Naive thymus-derived CD4-positive, alpha-beta T cell (primary cell): Measurements from ENCODE around the gene ERO1A. TPM values are rescaled to one million over a fixed set of nuclear protein-coding genes. Genes with fewer than 3 reads are reported as not detected.

Experiments
- ATAC-seq: fragments of 150-1000 bp; cut with Tn5 transposase; 2 replicates; pipeline ENCODE4 v1.10.0; 2021; ENCODE audit warnings: mild to moderate bottlenecking, moderate library complexity
- CTCF ChIA-PET: fragments of 350-600 bp; sonication (Branson Sonifier 250); formaldehyde crosslinking; loops from one replicate; lab custom pipeline; 2021; ENCODE audit warnings: antibody characterized with exemption; lab: Charles Lee
- POLR2A ChIA-PET: fragments of 350-600 bp; sonication (Branson Sonifier 250); formaldehyde crosslinking; loops from one replicate; lab custom pipeline; 2021; ENCODE audit warnings: antibody characterized with exemption, inconsistent platforms; lab: Charles Lee
- DNase-seq, 9 donors: peaks; one replicate each; pipeline versions ENCODE4 v3.0.0 to v3.0.0-alpha.2; 2020 to 2022; ENCODE audit warnings: mixed read lengths in 1 of 9
- H3K27ac ChIP-seq: one replicate; pipeline ENCODE4 v1.7.0; 2013; ENCODE audit warnings: mild to moderate bottlenecking, low read depth, low read length, moderate library complexity
- H3K27me3 ChIP-seq, 2 donors: one replicate each; pipeline ENCODE4 v1.7.0; 2013; ENCODE audit warnings: low read length in 2 of 2, mild to moderate bottlenecking in 2 of 2, moderate library complexity in 2 of 2; ENCODE audit not compliant: control insufficient read depth in 2 of 2, insufficient read depth in 2 of 2
- H3K36me3 ChIP-seq, 3 experiments: 1 replicate in 2 of 3; 2 replicates in 1 of 3; pipeline ENCODE4 v1.7.0; 2013; ENCODE audit warnings: low read length in 3 of 3, mild to moderate bottlenecking in 3 of 3, moderate library complexity in 1 of 3; ENCODE audit not compliant: insufficient read depth in 3 of 3, control insufficient read depth in 2 of 3
- H3K4me1 ChIP-seq, 2 donors: one replicate each; pipeline ENCODE4 v1.7.0; 2013; ENCODE audit warnings: low read length in 2 of 2, mild to moderate bottlenecking in 2 of 2, moderate library complexity in 1 of 2; ENCODE audit not compliant: control insufficient read depth in 2 of 2, insufficient read depth in 2 of 2
- H3K4me3 ChIP-seq: 2 replicates; pipeline ENCODE4 v1.7.0; 2013; ENCODE audit warnings: mild to moderate bottlenecking, low read length
- H3K9me3 ChIP-seq, 3 experiments: 1 replicate in 2 of 3; 2 replicates in 1 of 3; pipeline ENCODE4 v1.7.0; 2013; ENCODE audit warnings: low read length in 3 of 3; ENCODE audit not compliant: control insufficient read depth in 2 of 3
- H3K27ac Mint-ChIP-seq, 9 donors: one replicate each; pipeline ENCODE4 v1.8.0; 2020 to 2022; ENCODE audit warnings: mixed read lengths in 9 of 9, mild to moderate bottlenecking in 8 of 9, moderate library complexity in 5 of 9, inconsistent platforms in 2 of 9
- H3K27me3 Mint-ChIP-seq, 5 donors: one replicate each; pipeline ENCODE4 v1.8.0; 2021 to 2022; ENCODE audit warnings: mixed read lengths in 5 of 5, mild to moderate bottlenecking in 1 of 5
- H3K36me3 Mint-ChIP-seq, 5 donors: one replicate each; pipeline ENCODE4 v1.8.0; 2020 to 2022; ENCODE audit warnings: mixed read lengths in 5 of 5, mild to moderate bottlenecking in 3 of 5, inconsistent platforms in 1 of 5
- H3K4me1 Mint-ChIP-seq, 7 donors: one replicate each; pipeline ENCODE4 v1.8.0; 2020 to 2022; ENCODE audit warnings: mixed read lengths in 7 of 7, mild to moderate bottlenecking in 3 of 7, inconsistent platforms in 1 of 7
- H3K4me3 Mint-ChIP-seq, 10 donors: one replicate each; pipeline ENCODE4 v1.8.0; 2020 to 2022; ENCODE audit warnings: mild to moderate bottlenecking in 10 of 10, mixed read lengths in 10 of 10, moderate library complexity in 6 of 10, inconsistent platforms in 2 of 10
- H3K9me3 Mint-ChIP-seq, 11 donors: one replicate each; pipeline ENCODE4 v1.8.0; 2020 to 2022; ENCODE audit warnings: mixed read lengths in 11 of 11, mild to moderate bottlenecking in 4 of 11, inconsistent platforms in 1 of 11, moderate library complexity in 1 of 11
- intact Hi-C, 2 donors: fragments of 100-400 bp; cut with micrococcal nuclease; formaldehyde crosslinking; loops; one replicate each; pipeline ENCODE4 v1.15.1; 2023
- polyA plus RNA-seq, 2 donors: library from polyadenylated mRNA; unstranded; fragments of 300-500 nt; fragmentation: Illumina TruSeq; gene quantifications; one replicate each; pipeline ENCODE4 v1.2.3, GENCODE V29; 2021
- total RNA-seq, 6 experiments: library from RNA in 5 of 6; stranded (reverse) in 5 of 6; gene quantifications; 1 replicate in 5 of 6; 2 replicates in 1 of 6; pipeline ENCODE4 v1.2.3 and lab custom pipeline; 2021 to 2026

Gene ERO1A
- total and polyA plus RNA-seq, 7 experiments from 2014 or later, result 32.1 to 201 (median 66.0) TPM

DNA sequence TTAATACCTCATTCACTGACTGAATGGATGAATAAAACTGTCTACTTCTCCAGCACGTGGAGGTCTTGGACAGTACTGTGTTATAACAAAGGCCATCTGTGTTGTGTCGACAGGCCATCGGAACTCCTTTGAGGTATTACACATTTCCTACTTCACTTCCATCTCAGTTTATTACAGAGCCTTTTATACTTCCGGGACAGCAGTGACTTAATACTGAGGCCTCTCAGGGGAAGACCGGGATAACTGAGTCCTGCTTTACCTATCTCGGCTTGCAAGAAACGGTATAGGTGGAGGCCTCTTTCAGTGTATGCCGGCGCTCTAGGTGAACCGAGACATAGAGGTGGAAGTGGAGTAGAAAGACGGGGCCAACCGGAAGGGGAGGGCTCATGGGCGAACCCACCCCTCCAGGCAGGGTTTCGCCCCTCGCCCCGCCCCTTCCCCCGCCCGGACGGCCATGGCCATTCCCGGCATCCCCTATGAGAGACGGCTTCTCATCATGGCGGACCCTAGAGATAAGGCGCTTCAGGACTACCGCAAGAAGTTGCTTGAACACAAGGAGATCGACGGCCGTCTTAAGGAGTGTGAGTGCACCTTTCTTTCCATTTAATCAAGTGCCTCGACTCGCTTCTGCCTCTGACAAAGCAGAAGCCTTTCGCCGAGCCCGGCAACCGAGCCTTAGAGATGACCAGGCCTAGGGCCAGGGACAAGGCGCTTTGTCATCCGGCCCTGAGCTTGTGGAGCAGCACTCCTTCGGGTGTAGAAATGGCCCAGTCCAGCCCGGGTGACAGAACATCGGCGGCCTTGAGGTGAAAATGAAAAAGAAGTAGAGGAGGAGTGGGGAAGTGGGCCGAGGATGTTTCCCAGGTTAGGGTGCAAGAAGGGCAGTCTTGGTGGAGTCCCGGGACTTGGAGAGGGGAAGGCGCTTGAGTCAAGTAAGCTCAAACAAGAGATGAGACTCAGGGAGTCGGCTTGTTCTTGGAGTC lies 11.7 kb upstream of the ERO1A start, which contains the start of gene PSMC6:
Gene PSMC6, plus strand, starts transcription at position 477 of the 983 bp plus-strand sequence. Its CDS starts 20 bp downstream, at position 497.
- Mint-ChIP-seq H3K36me3 (peaks cover 0 to 24% (median 12%) of the 10 kb centered on the region in 5 donors), H3K4me3 (peak within 1 kb of the TSS; percentile 96 to 100 (median 98)), H3K9me3 (no peaks in the 10 kb centered on the region), H3K27ac (peak within 1 kb of the TSS; percentile 95 to 98 (median 97)), H3K4me1 (peaks cover 28 to 60% (median 52%) of the 10 kb centered on the region in 7 donors), H3K27me3 (no peaks in the 10 kb centered on the region)
- peak; percentile 99 for ATAC-seq
- ChIA-PET POLR2A (interaction anchor here (0.7 to 3.5 kb wide), 10 partner anchors 10 to 421 kb away, joined by 3 to 21 read pairs (median 5); partner anchors contain the start of genes ERO1A and STYX), CTCF (no interaction called here)
- H3K36me3 ChIP-seq, result peaks cover 0 to 18% (median 17%) of the 10 kb centered on the region in 3 experiments
- peak within 1 kb of the TSS; percentile 82 for H3K27ac ChIP-seq
- peak; percentile 82 to 93 (median 90) for DNase-seq
- intact Hi-C loops, result loop anchor here (1.0 to 5.0 kb wide), 12 partner anchors 12 to 1055 kb away; partner anchors contain the start of genes GNPNAT1 (in 2 of the 2), GPR137C (in 2 of the 2), STYX (in 2 of the 2) and TXNDC16 (in 2 of the 2)
- H3K4me3 ChIP-seq, result peak within 1 kb of the TSS; percentile 74
- H3K27me3 ChIP-seq, result no peaks in the 10 kb centered on the region
- H3K9me3 ChIP-seq, result no peaks in the 10 kb centered on the region
- H3K4me1 ChIP-seq, result peaks cover 11 to 16% of the 10 kb centered on the region in 2 donors

GRCh38 chr14:52706286-52706685 lies 10.9 kb upstream of the ERO1A start:
- peaks cover 27 to 57% (median 51%) of the 10 kb centered on the region in 7 donors for H3K4me1 Mint-ChIP-seq
- peak overlapping the region; percentile 96 to 100 (median 98) for H3K4me3 Mint-ChIP-seq
- H3K27ac Mint-ChIP-seq, result peak overlapping the region; percentile 95 to 98 (median 97)
- DNase-seq, result peak in 7 of 9 donors; percentile 11 to 44 (median 26)
- no peaks in the 10 kb centered on the region for H3K27me3 Mint-ChIP-seq
- no peaks in the 10 kb centered on the region for H3K9me3 Mint-ChIP-seq
- intact Hi-C loops, result loop anchor here (2.0 to 5.0 kb wide), 4 partner anchors 27 to 1054 kb away; partner anchors contain the start of gene FRMD6 (in 1 of the 2)
- CTCF ChIA-PET, result no interaction called here
- Histone ChIP-seq H3K27ac (peak overlapping the region; percentile 82), H3K4me1 (peaks cover 11 to 16% of the 10 kb centered on the region in 2 donors), H3K27me3 (no peaks in the 10 kb centered on the region), H3K36me3 (peaks cover 0 to 13% (median 12%) of the 10 kb centered on the region in 3 experiments), H3K4me3 (peak overlapping the region; percentile 74), H3K9me3 (no peaks in the 10 kb centered on the region)
- peaks cover 0 to 23% (median 10%) of the 10 kb centered on the region in 5 donors for H3K36me3 Mint-ChIP-seq
- POLR2A ChIA-PET, result interaction anchor here (0.5 to 3.5 kb wide), 7 partner anchors 9 to 139 kb away, joined by 3 to 21 read pairs (median 3); partner anchors contain the start of gene ERO1A
- ATAC-seq, result peak; percentile 17

DNA sequence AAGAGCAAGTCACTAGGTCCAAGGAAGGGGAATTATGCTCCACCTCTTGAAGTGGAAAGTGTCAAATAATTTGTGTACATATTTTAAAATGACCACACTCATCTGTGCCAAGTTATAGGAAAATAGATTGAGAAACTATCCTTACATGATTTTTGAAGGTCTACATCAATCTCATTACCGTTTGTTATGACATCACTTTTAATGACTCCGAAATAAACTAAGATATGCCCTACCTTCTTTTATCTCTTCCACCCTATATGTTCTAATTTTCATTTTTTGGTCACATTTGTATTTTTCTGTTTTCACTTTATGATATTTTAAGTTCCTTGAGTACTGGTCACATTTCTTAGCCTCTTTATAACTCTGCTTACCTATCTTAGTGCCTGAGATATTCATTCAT lies 8.3 kb upstream of the ERO1A start:
- Mint-ChIP-seq H3K27me3 (no peaks in the 10 kb centered on the region), H3K27ac (peak overlapping the region in 1 of 9 donors; percentile 2), H3K4me1 (peaks cover 23 to 32% (median 30%) of the 10 kb centered on the region in 7 donors), H3K4me3 (no peak overlapping the region), H3K36me3 (peaks cover 0 to 11% (median 3%) of the 10 kb centered on the region in 5 donors), H3K9me3 (no peaks in the 10 kb centered on the region)
- Histone ChIP-seq H3K4me3 (no peak overlapping the region), H3K9me3 (no peaks in the 10 kb centered on the region), H3K36me3 (peaks cover 0 to 1% (median 0%) of the 10 kb centered on the region in 3 experiments), H3K27me3 (no peaks in the 10 kb centered on the region), H3K27ac (no peak overlapping the region), H3K4me1 (peaks cover 11 to 16% of the 10 kb centered on the region in 2 donors)
- POLR2A ChIA-PET, result interaction anchor here (1.1 to 1.7 kb wide), 2 partner anchors 8 to 9 kb away, joined by 3 to 8 read pairs; partner anchors contain the start of gene ERO1A
- intact Hi-C loops, result no loop called here
- ATAC-seq, result no peak
- no peak for DNase-seq
- CTCF ChIA-PET, result no interaction called here

GRCh38 chr14:52703225-52703624 lies 7.9 kb upstream of the ERO1A start:
- ATAC-seq (no peak), DNase-seq (no peak)
- Histone ChIP-seq H3K4me1 (peaks cover 10 to 15% of the 10 kb centered on the region in 2 donors), H3K27ac (no peak overlapping the region), H3K36me3 (no peaks in the 10 kb centered on the region), H3K4me3 (no peak overlapping the region), H3K27me3 (no peaks in the 10 kb centered on the region), H3K9me3 (no peaks in the 10 kb centered on the region)
- ChIA-PET CTCF (no interaction called here), POLR2A (no interaction called here)
- Mint-ChIP-seq H3K27ac (no peak overlapping the region), H3K9me3 (no peaks in the 10 kb centered on the region), H3K36me3 (peaks cover 0 to 8% (median 2%) of the 10 kb centered on the region in 5 donors), H3K4me1 (peaks cover 19 to 27% (median 26%) of the 10 kb centered on the region in 7 donors), H3K27me3 (no peaks in the 10 kb centered on the region), H3K4me3 (no peak overlapping the region)
- intact Hi-C loops, result no loop called here

DNA sequence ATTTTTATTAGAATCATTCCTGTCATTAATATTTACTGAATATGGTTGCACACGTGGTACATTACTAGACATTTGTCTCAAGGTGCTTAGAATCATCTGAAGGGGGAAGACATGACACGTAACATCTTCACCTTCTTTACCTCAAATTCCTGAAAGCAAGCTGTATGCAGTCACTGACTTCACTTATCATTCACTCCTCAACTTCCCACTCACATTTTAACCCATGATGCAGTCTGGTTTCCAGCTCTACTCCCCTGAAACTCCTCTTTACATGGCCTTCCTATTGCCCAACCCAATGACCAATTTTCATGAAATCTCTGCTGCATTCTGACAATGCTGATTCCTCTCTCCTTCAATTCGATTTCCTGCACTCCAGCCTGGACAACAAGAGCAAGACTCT lies 5.9 kb upstream of the ERO1A start:
- Histone ChIP-seq H3K27me3 (no peaks in the 10 kb centered on the region), H3K9me3 (no peaks in the 10 kb centered on the region), H3K27ac (no peak overlapping the region), H3K4me3 (no peak overlapping the region), H3K4me1 (peaks cover 1 to 3% of the 10 kb centered on the region in 2 donors), H3K36me3 (no peaks in the 10 kb centered on the region)
- Mint-ChIP-seq H3K4me3 (no peak overlapping the region), H3K27ac (no peak overlapping the region), H3K4me1 (peaks cover 4 to 13% (median 6%) of the 10 kb centered on the region in 7 donors), H3K27me3 (no peaks in the 10 kb centered on the region), H3K9me3 (no peaks in the 10 kb centered on the region), H3K36me3 (no peaks in the 10 kb centered on the region)
- ATAC-seq (no peak), DNase-seq (no peak)
- ChIA-PET POLR2A (interaction anchor here (0.7 kb wide), 1 partner anchor 169 kb away, joined by 3 read pairs; no protein-coding TSS in a partner anchor), CTCF (interaction anchor here (0.7 kb wide), 1 partner anchor 34 kb away, joined by 3 read pairs; no protein-coding TSS in a partner anchor)
- intact Hi-C loops, result no loop called here

GRCh38 chr14:52700701-52701172 lies 5.4 kb upstream of the ERO1A start:
- H3K27me3 Mint-ChIP-seq, result no peaks in the 10 kb centered on the region

More at GRCh38 chr14:52700701-52701172, 5.4 kb upstream of the ERO1A start:
- intact Hi-C loops, result no loop called here
- ChIA-PET CTCF (no interaction called here), POLR2A (interaction anchor here (0.7 kb wide), 1 partner anchor 169 kb away, joined by 3 read pairs; no protein-coding TSS in a partner anchor)
- no peaks in the 10 kb centered on the region for H3K9me3 ChIP-seq
- Mint-ChIP-seq H3K4me3 (no peak overlapping the region), H3K36me3 (no peaks in the 10 kb centered on the region), H3K9me3 (no peaks in the 10 kb centered on the region), H3K27ac (no peak overlapping the region), H3K4me1 (peaks cover 0 to 11% (median 4%) of the 10 kb centered on the region in 7 donors)
- DNase-seq (no peak), ATAC-seq (no peak)
- no peaks in the 10 kb centered on the region for H3K27me3 ChIP-seq
- H3K27ac ChIP-seq, result no peak overlapping the region
- no peak overlapping the region for H3K4me3 ChIP-seq
- H3K4me1 ChIP-seq, result no peaks in the 10 kb centered on the region
- no peaks in the 10 kb centered on the region for H3K36me3 ChIP-seq
